Measurements from ENCODE around the gene MBOAT1. TPM values are rescaled to one million over a fixed set of nuclear protein-coding genes. Genes with fewer than 3 reads are reported as not detected.

The MBOAT1 gene
- polyA plus RNA-seq, 1 experiment: 2.7 TPM

DNA sequence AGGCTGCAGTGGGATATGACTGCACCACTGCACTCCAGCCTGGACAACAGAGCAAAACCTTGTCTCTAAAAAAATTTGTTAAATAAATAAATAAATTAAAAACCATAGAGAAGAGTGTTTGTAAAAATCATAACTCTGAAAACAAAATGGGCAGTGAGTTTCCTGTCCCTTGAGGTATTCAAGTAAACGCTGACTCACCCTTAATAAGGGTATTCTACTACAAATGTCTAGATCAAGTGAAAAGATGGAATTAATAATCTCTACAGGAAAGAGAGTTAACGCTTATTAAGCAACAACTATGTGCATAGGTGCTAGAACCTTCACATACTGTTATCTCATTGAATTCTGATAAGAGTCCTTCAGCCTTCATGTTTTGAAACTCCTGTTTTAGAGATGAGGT lies 19.9 kb upstream of the MBOAT1 start:
- no peaks in the 10 kb centered on the region for H3K36me3 ChIP-seq (ENCODE audit: control insufficient read depth, insufficient read depth, low read length)
- no peak overlapping the region for H3K4me3 ChIP-seq (ENCODE audit: low read depth, low read length)
- POLR2A ChIA-PET: no interaction called here
- CTCF ChIA-PET: no interaction called here
- no peak for DNase-seq (ENCODE audit: low read depth)
- H3K27me3 ChIP-seq (ENCODE audit: control insufficient read depth, insufficient read depth, low read length): no peaks in the 10 kb centered on the region
- TF ChIP-seq, protein P1, sequence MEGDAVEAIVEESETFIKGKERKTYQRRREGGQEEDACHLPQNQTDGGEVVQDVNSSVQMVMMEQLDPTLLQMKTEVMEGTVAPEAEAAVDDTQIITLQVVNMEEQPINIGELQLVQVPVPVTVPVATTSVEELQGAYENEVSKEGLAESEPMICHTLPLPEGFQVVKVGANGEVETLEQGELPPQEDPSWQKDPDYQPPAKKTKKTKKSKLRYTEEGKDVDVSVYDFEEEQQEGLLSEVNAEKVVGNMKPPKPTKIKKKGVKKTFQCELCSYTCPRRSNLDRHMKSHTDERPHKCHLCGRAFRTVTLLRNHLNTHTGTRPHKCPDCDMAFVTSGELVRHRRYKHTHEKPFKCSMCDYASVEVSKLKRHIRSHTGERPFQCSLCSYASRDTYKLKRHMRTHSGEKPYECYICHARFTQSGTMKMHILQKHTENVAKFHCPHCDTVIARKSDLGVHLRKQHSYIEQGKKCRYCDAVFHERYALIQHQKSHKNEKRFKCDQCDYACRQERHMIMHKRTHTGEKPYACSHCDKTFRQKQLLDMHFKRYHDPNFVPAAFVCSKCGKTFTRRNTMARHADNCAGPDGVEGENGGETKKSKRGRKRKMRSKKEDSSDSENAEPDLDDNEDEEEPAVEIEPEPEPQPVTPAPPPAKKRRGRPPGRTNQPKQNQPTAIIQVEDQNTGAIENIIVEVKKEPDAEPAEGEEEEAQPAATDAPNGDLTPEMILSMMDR (IDR thresholded peaks at IDR 0.05; ENCODE audit: insufficient read depth, low read depth, low read length): no peak

DNA sequence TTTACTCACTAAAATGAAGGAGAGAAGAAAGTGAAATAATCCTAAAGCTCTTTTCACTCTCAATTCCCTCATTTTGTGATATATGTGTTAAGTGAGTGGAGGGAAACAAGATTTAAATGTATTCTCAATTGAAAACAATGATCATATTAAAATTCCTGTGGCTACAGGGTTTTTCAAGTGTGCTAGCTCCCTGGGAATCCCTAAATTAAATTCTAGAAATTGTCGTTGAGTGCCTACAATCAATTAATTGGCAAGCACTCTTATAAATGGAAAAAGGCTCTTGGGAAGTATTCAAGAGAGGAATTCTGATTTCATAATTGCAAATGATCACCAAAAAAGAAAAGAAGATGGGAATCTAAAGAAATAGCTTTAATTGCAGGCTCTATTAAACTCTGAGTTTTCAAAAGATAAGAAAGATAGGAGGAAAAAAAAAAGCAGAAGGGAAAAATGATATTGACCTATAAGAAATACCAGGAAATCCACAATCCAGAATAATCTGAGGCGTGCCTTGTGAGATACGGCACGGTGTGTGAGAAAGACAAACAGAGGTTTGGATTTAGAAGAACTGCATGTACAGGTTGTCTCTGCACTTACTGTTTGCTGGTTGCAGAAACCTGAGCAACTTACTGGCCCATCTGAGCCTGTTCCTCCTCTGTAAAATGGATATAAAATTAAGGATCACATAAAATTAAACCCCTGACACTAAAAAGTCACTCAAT lies 18.3 kb upstream of the MBOAT1 start:
- H3K4me3 ChIP-seq (ENCODE audit: low read depth, low read length): no peak overlapping the region
- DNase-seq (ENCODE audit: low read depth): no peak
- ChIA-PET POLR2A (no interaction called here), CTCF (no interaction called here)
- H3K27me3 ChIP-seq (ENCODE audit: control insufficient read depth, insufficient read depth, low read length): no peaks in the 10 kb centered on the region
- TF ChIP-seq, protein P1 (IDR thresholded peaks at IDR 0.05; ENCODE audit: insufficient read depth, low read depth, low read length): no peak
- H3K36me3 ChIP-seq (ENCODE audit: control insufficient read depth, insufficient read depth, low read length): no peaks in the 10 kb centered on the region

DNA sequence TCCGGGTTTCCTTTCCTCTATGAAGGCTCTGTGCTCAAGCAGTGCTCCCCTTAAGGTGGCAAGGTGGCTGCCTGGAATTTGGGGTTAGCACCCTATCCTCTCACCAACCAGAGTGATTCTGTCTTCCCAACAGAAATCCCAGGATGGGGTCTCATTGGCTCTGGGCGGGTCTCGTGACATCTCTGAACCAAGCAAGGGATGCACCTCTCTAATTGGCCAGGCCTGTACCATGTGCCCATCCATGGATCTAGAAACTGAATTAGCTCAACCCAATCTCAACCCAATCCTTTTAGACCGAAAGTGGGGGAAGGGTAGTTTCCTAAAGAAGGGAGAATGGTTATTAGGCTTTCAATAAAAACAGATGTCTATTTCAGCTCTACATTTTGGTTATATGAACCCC lies 17.6 kb upstream of the MBOAT1 start:
- H3K36me3 ChIP-seq (ENCODE audit: control insufficient read depth, insufficient read depth, low read length): no peaks in the 10 kb centered on the region
- TF ChIP-seq, protein P1 (IDR thresholded peaks at IDR 0.05; ENCODE audit: insufficient read depth, low read depth, low read length): no peak
- H3K27me3 ChIP-seq (ENCODE audit: control insufficient read depth, insufficient read depth, low read length): no peaks in the 10 kb centered on the region
- ChIA-PET CTCF (no interaction called here), POLR2A (no interaction called here)
- DNase-seq (ENCODE audit: low read depth): no peak
- H3K4me3 ChIP-seq (ENCODE audit: low read depth, low read length): no peak overlapping the region

DNA sequence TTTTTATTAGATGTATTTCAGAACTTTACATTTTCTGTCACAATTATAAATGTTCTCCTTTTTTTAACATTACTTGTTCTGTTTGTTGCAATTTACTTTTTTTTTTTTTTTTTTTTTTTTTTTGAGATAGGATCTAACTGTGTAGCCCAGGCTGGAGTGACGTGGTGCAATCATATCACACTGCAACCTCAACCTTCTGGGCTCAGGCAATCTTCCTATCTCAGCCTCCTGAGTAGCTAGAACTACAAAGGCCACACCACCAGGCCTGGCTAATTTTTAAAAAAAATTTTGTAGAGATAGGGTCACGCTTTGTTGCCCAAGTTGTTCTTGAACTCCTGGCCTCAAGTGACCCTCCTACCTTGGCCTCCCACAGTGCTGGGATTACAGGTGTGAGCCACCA lies 15.1 kb upstream of the MBOAT1 start:
- ChIA-PET CTCF (no interaction called here), POLR2A (no interaction called here)
- Histone ChIP-seq H3K36me3 (ENCODE audit: control insufficient read depth, insufficient read depth, low read length) (no peaks in the 10 kb centered on the region), H3K27me3 (ENCODE audit: control insufficient read depth, insufficient read depth, low read length) (no peaks in the 10 kb centered on the region), H3K4me3 (ENCODE audit: low read depth, low read length) (no peak overlapping the region)
- no peak for DNase-seq (ENCODE audit: low read depth)
- TF ChIP-seq, protein P1 (IDR thresholded peaks at IDR 0.05; ENCODE audit: insufficient read depth, low read depth, low read length): no peak

DNA sequence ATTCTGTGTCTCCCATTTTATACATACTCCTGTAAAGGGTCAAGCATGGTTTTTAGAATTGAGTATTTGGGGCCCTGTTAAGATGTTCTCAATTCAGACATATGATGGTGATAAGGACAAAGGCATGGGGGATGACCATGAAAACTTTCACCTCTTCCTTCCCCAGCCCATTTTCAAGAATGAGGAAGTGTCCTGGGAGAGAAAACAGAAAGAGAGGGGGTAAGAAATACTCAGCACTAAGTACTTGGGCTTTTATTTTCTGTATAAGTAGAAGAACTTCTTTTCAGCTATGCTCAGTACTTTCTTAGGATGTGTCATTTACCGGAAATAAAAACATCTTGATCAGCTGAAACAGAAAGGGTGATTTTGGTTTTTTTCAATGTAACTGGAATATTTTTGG lies 10.9 kb upstream of the MBOAT1 start:
- Histone ChIP-seq H3K36me3 (ENCODE audit: control insufficient read depth, insufficient read depth, low read length) (no peaks in the 10 kb centered on the region), H3K27me3 (ENCODE audit: control insufficient read depth, insufficient read depth, low read length) (no peaks in the 10 kb centered on the region), H3K4me3 (ENCODE audit: low read depth, low read length) (no peak overlapping the region)
- no peak for DNase-seq (ENCODE audit: low read depth)
- POLR2A ChIA-PET: no interaction called here
- TF ChIP-seq, protein P1 (IDR thresholded peaks at IDR 0.05; ENCODE audit: insufficient read depth, low read depth, low read length): no peak
- CTCF ChIA-PET: interaction anchor here (1.1 to 1.5 kb wide), 2 partner anchors 8 to 96 kb away, joined by 3 to 4 read pairs; no protein-coding TSS in a partner anchor

All from BJ (cell line).